H4 (cell line): ENCODE measurements around the gene CEP76. TPM values are rescaled to one million over a fixed set of nuclear protein-coding genes. Genes with fewer than 3 reads are reported as not detected.

Source experiments
- DNase-seq: peaks from one replicate; pipeline ENCODE4 v3.0.0-alpha.2; 2015; ENCODE audit warnings: low spot score
- total RNA-seq: library from RNA; depleted of rRNA; stranded (reverse); fragments of >200 nt; shearing (Covaris generic); gene quantifications from 2 replicates; pipeline ENCODE4 v1.2.3, GENCODE V29; 2014

The CEP76 gene
- total RNA-seq, 1 experiment from 2014 or later, result 13.2 TPM

GRCh38 chr18:12711446-12711845 is 8.9 kb upstream of the CEP76 start:
- no peak for DNase-seq

GRCh38 chr18:12703664-12704063 is 1.1 kb upstream of the CEP76 start:
- DNase-seq, result no peak

GRCh38 chr18:12703096-12703567 is 609 bp upstream of the CEP76 start:
- no peak for DNase-seq

GRCh38 chr18:12701161-12701560 is 1.4 kb downstream of the CEP76 start:
- no peak for DNase-seq

GRCh38 chr18:12699747-12700146 is 2.8 kb downstream of the CEP76 start:
- no peak for DNase-seq

GRCh38 chr18:12694032-12694431 is 8.5 kb downstream of the CEP76 start:
- DNase-seq, result no peak

- DNase-seq, result no peak
Measured at GRCh38 chr18:12692206-12692605, 10.3 kb downstream of the CEP76 start.

GRCh38 chr18:12689256-12689850 is 13.2 kb downstream of the CEP76 start:
- no peak for DNase-seq

- peak; percentile 19 for DNase-seq
Measured at GRCh38 chr18:12686100-12686499, 16.4 kb downstream of the CEP76 start.

GRCh38 chr18:12679183-12679786 is 23.2 kb downstream of the CEP76 start:
- DNase-seq, result peak; percentile 34

- DNase-seq, result no peak
Measured at GRCh38 chr18:12668041-12668440, 34.5 kb downstream of the CEP76 start.

GRCh38 chr18:12659904-12660605 is 42.5 kb downstream of the CEP76 start:
- peak; percentile 54 for DNase-seq

- no peak for DNase-seq
Measured at GRCh38 chr18:12658426-12659138, 43.9 kb downstream of the CEP76 start.

GRCh38 chr18:12657684-12658425 is 44.7 kb downstream of the CEP76 start, which contains the start of gene SPIRE1:
TSS of gene SPIRE1 (minus strand) at chr18:12658107. CDS start at chr18:12657866, 241 bp downstream.
- DNase-seq, result peak; percentile 36

GRCh38 chr18:12656938-12657683 is 45.4 kb downstream of the CEP76 start:
- no peak for DNase-seq

DNA sequence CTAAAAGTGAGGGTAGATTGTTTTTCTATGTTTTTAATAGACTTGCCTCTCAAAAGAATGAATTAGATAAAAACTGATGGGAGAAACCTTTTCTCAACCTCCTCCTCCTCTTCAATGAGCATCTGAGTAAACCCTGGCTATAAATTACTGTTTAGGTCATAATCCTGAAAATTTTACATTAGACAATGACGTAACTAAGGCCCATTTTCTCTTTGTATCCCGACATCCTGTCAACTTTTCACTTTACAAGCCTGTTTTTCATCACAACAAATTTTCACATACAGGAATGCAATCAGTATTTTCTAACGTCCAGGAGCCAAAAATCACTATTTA is 46.0 kb downstream of the CEP76 start:
- no peak for DNase-seq

DNA sequence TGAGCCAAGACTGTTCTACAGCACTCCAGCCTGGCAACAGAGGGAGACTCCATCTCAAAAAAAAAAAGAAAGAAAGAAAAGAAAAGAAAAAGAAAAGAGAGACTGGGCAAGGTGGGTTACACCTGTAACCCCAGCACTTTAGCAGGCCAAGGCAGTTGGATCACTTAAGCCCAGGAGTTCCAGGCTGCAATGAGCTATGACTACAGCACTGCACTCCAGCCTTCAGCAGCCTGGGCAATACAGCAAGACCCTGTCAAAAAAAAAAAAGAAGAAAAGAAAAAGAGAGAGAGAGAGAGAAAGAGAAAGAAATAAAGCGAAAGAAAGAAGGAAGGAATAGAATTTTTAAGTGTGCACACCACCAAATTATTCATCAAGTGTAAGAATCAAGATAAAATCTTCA is 47.6 kb downstream of the CEP76 start:
- DNase-seq, result no peak

DNA sequence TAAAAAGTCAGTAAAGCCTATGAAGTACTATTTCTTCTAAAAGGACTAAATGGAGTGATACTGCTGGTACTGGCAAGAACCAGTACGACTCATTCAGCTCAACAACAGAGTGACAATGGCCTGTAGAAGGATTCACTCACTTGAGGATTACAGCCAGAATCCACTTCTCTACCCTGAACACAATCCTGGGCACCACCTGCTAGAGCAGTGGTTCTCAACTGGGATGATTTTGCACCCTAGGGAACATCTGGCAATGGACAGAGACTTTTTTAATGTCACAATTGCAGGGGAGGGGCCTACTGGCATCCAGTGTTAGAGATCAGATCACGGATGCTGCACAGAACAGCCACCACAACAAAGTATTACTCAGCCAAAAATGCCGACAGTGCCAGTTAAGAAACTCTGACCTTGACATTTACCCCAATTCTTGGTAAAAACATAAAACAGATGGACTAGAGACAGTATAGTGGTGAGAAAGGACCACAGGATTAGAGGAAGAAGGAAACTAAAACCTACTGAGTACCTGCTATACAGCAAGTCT is 49.6 kb downstream of the CEP76 start:
- peak; percentile 23 for DNase-seq

- no peak for DNase-seq
Measured at GRCh38 chr18:12651651-12652050, 50.9 kb downstream of the CEP76 start.

DNA sequence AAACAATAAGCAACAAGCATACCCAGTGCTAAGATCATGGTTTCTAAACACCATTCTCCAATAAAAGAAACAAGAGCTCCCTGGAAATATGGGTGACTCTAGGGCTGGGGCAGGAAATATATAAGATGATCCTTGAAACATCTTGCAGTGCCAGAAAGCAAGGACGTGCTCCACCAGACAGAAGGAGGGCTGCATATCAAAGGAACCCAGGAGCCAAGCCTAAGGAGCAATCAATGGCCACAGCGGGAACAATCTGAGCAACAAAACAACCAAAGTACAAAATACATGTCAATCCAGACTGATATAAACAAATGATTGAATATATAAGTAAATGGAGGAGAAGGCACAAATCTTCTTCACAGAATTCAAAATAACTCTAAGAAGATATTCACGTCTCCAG is 54.8 kb downstream of the CEP76 start:
- DNase-seq, result no peak

DNA sequence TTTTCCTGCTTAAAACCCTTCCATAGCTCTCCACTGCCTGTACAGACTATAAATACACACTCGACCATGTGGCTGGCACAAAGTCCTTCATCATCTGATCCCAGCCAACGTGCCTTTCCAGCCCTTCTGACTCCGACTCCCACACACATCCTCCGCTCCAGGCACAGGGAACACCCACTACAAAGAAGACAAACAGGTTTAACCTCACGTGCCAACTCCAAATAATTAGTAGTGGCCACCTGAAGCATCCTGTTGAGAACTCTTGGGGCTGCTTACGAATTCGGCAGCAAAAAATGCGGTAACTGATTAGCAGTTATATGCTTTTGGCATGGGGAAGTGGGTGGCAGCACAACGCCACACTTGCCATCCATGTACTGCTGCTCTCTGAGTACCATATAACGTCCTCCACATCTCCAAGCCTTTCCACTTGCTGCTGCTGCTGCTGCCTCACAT is 56.7 kb downstream of the CEP76 start:
- DNase-seq, result no peak
